Keratinocyte (primary cell): ENCODE data around the gene DDIT3.

Experiments used
- EZH2 ChIP-seq: IDR thresholded peaks from one replicate; pipeline ENCODE4 v1.6.1; 2012; ENCODE audit warnings: inconsistent platforms, mild to moderate bottlenecking, low read length, moderate library complexity
- TF ChIP-seq, protein P1 (sequence below), 3 experiments: IDR thresholded peaks in 1 of 3; conservative IDR thresholded peaks in 1 of 3; optimal IDR thresholded peaks in 1 of 3; 2 replicates in 2 of 3; 3 replicates in 1 of 3; pipeline versions ENCODE3 to v1.5.1; 2011; ENCODE audit warnings: low read length in 3 of 3, mild to moderate bottlenecking in 3 of 3, moderate library complexity in 2 of 3, control low read depth in 1 of 3, inconsistent platforms in 1 of 3; ENCODE audit not compliant: insufficient read depth in 2 of 3; ENCODE audit errors: extremely low read depth in 1 of 3

DNA sequence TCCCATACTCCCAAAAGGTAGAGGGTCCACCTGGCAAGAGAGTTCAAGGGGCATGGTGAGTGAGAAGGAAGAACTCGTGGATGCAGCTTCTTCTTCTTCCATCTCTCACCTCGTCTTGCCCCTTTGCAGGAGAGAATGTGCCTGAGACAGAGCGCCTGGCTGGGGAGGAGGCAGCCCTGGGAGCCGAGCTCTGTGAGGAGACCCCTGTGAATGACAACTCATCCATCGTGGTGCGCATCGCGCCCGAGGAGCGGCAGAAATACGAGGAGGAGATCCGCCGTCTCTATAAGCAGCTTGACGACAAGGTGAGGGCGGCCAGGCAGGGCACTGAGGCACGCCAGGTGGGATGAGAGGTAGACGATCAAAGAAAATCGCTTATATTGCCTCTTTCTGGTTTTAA is 49.5 kb upstream of the DDIT3 start:
- no peak for TF ChIP-seq EZH2
- TF ChIP-seq, protein P1, sequence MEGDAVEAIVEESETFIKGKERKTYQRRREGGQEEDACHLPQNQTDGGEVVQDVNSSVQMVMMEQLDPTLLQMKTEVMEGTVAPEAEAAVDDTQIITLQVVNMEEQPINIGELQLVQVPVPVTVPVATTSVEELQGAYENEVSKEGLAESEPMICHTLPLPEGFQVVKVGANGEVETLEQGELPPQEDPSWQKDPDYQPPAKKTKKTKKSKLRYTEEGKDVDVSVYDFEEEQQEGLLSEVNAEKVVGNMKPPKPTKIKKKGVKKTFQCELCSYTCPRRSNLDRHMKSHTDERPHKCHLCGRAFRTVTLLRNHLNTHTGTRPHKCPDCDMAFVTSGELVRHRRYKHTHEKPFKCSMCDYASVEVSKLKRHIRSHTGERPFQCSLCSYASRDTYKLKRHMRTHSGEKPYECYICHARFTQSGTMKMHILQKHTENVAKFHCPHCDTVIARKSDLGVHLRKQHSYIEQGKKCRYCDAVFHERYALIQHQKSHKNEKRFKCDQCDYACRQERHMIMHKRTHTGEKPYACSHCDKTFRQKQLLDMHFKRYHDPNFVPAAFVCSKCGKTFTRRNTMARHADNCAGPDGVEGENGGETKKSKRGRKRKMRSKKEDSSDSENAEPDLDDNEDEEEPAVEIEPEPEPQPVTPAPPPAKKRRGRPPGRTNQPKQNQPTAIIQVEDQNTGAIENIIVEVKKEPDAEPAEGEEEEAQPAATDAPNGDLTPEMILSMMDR (optimal IDR thresholded peaks at IDR 0.05 in 1 of 3, IDR thresholded peaks at IDR 0.05 in 1 of 3, conservative IDR thresholded peaks at IDR 0.05 in 1 of 3; ENCODE audit: extremely low read depth in 1 of 3, insufficient read depth in 2 of 3, low read length in 3 of 3) = no peak
